Measurements from ENCODE around the gene AFMID.
"Not testable (repeated sequence)": the region's sequence is repeated elsewhere in the genome, so short reads cannot be mapped to it uniquely, and the experiment has no call there.

The AFMID gene

DNA sequence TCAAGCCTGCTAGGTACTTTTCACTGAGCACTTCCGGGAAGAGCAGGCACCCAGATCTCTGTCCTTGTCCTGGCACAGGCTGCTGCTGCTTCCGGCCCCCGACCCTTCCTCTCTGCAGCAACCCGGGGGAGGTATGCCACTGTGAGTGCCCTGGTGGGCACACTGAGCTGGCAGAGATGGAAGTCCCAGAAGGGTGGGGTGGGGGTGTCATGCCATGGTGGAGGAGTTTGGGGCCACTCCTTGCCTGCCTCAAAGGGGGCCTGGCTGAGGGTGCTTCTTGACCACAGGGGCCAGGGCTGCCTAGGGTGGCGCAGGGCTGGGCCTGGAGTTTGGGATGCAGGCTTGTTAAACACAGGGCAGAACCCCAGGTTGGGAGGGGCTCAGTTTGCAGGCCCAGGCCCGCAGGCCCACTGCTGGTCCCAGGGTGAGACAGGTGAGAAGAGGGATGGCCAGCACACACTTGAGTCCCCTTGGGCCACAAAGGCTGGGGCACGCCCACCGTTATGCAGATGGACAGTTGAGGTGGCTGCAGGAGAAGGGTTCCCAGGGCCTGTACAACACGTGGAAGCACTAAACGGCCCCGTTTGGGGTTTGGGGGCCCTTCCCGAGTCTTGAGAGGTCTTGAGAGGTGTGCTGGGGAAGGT, 53.0 kb downstream of the AFMID start:
- no peak for DNase-seq

GRCh38 chr17:78240839-78241238, 53.7 kb downstream of the AFMID start:
- no peak for DNase-seq

- DNase-seq = no peak
Measured at GRCh38 chr17:78241277-78242023, 54.3 kb downstream of the AFMID start.

- DNase-seq = no peak
Measured at GRCh38 chr17:78242024-78242742, 55.0 kb downstream of the AFMID start.

DNA sequence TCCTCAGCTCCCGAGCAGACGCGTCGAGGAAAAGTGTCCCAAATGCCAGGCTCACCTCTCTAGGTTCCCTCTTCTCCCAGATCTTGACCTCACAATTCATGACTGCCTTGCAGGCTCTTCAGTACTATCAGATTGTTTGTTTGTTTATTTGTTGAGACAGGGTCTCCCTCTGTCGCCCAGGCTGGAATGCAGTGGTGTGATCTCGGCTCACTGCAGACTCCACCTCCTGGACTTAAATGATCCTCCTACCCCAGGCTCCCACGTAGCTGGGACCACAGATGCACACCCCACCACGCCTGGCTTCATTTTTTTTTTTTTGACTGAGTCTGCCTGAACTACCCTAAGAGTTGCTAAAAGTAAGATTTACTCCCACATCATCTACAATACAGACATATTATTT, 60.1 kb downstream of the AFMID start:
- DNase-seq = no peak

DNA sequence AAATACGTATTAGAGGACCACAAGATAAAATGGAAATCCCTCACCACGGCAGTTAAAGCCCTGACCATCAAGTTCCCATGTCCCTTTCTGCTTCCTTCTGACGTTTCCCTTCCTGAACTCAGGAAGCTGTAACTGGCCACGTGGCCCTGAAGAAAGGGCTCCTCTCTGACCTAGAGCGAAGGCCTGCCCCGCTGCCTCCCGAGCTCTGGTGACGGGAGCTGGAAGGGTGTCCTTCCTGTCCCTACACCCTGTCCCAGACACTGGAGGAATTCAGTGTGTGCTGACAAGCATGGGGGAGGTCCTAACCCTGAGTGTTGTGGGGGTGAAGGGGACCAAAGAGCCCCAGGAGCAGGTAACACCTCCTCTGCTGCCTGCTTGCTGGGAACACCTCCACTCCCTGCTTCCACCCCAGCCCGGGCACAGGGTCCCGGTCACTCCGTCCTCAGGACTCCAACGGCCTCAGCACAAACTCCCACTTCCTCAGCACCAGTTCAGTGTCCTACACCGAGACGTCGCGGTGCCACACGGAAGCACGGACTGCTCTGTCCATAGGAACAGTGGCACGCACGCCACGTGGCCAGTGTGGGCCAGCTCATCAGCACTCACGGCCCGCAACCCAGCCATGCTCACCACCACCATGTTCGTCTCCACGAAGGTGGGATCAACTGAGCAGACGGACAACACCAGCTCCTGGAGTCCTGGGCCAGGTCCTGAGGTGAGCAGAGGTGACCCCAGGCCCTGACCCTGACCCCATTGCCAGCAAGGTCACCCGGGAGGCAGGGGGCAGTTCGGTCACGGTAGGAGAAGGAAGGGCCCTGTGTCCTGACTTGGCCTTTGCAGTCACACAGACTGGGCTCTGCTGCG, 61.1 kb downstream of the AFMID start:
- DNase-seq = no peak

DNA sequence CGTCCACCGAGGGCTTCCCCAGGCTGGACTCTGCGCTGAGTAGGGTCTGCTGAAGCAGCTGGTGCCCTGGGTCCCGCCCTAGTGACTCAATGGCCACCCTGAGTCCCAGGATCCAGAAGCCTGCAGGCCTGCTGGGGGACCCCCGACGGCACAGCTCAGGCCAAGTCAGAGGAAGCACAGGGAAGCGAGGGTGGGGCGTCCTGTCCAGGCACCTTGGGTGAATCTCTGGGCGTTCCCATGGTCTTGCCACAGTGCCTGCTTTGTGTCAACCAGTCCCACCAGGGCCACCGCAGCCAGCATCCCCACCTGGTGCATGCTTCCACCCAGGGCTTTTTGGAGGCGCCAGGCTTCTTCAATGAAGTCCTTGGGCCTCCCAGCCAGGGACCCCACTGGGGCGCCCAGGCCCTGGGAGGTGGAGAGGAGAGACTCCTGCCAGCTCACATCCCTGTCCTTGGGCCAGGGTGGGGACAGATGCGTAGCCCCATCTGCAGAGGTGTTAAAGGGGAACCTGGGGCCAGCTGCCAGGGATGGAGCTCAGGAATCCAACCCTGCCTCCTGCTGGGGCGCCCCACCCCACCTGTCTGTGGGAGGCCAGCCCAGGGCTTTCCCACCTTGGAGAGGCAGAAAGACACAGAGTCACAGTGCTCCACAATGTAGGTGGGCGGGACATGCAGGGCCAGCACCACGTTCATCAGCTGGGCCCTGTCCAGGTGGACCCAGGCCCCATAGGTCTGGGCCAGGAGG, 62.1 kb downstream of the AFMID start:
- no peak for DNase-seq

DNA sequence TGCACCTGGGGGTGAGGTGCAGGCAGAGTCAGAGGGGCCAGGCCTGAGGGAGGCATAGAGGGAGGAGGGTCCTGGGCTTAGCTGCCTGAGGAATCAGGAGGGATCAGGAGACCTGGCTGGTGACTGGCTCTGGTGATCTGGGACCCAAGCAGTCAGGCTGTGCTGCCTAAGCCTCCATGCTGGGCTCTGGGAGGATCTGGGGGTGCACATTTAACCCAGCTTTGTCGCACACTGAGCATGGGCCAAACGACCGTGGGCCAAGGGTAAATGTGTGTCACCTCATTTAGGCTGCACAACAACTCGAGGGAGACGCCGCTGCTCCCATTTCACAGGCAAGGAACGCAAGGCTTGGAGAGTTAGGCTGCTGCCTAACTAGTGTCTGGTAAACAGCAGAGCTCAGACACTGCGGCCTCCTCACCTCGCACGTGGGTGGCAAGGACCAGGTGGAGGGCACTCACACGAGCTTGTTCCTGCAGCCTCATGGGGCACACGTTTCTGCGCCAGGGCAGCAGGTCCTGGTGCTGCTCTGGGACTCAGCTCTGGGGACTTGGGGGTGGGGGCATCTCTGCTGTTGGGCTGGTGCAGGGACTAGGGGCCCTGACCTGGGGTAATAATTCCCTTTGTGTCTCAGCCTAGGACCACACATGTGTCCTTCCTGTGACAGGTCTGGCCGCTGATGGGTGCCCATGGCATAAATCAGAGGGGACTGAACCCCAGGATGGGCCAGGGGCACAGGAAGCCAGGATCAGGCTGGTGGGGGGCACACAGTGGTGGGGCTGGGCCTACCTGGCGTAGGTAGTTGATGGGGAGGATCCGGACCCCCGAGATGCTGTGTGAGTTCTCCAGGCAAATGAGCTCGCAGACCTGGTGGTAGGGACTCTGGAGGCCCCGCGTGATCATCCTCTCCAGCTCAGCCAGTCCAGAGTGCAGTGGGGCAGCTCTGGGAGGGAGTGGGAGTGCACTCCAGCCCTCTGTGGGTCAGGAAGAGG, 63.0 kb downstream of the AFMID start:
- no peak for DNase-seq

DNA sequence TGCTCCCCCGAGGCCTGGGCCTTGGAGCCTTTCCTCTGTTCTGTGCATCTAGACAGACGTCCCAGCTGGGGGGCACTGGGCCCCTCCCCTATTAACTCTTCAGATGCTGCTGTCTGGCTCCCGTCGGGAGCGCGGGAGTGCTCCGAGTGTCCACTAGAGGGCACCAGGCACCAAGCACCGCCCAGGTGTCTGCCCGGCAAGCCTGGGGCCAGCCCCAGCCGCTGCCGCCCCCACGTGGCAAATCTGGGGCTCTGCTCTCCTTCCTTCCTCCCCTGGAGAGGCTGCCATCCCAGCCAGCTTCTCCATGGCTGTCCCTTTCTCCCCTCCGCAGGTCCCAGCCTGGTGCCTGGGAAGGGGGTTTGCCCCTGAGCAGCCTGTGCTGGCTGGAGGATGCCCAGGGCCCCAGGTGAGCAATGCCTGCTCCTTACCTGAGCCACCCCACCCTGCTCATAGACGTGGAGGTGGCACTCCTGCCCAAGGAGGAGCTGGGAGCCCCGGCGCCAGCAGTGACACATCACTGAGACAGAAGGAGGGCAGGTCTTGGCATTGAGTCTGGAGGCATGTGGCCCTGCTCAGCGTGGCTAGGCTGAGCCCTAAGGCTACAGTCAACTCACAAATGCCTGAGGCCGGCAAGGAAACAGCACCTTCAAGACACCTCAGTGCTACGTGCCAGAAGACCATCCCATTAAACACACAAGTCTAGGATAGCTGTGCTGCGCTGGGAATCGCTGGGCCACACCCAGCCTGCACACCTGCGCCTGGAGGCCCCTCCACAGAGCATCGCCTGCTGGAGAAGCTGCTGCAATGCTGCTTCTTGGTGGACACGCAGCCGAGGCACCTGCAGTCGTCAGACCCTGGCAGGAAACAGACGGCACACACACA, 64.0 kb downstream of the AFMID start:
- peak; percentile 86 for DNase-seq

DNA sequence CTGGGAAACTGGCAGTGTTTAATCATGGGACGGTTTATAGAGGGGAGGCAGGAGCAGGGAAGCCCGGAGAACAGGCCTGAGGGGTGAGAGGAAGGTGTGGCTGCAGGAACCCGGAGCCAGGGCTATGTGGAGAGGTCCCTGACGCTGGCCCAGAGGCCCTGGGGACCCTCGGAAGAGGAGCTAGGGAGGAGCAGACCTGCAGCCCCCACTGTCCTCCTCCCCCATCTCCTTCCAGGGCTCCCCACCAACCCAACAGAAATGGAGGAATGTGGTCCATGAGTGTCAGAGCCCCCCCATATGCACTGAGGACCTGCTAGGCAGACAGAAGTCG, 64.6 kb downstream of the AFMID start:
- no peak for DNase-seq

DNA sequence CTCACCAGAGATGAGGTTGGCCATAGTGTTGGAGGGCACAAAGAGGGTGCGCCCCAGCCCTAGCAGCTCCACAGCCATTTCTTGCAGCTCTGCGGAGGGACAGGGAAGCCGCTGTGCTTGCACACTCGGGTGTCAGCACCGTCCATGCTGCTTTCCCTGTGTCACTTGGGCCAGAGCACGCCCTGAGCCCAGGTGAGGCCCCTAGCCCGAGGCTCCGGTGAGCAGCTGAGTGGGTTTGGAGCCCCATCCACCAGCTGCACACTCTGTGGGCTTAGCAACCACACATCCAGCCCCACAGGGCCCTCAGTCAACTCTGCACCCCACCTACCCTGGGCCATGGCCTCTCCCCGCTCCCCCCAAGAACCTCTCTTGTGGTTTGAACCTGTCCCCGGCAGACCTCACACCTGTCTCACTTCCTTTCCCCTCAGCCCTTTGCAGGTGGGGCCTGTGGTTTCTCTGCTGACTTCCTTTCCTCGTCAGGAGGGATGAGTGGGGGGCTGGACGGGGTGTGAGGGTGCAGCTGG, 65.0 kb downstream of the AFMID start:
- peak; percentile 40 for DNase-seq

DNA sequence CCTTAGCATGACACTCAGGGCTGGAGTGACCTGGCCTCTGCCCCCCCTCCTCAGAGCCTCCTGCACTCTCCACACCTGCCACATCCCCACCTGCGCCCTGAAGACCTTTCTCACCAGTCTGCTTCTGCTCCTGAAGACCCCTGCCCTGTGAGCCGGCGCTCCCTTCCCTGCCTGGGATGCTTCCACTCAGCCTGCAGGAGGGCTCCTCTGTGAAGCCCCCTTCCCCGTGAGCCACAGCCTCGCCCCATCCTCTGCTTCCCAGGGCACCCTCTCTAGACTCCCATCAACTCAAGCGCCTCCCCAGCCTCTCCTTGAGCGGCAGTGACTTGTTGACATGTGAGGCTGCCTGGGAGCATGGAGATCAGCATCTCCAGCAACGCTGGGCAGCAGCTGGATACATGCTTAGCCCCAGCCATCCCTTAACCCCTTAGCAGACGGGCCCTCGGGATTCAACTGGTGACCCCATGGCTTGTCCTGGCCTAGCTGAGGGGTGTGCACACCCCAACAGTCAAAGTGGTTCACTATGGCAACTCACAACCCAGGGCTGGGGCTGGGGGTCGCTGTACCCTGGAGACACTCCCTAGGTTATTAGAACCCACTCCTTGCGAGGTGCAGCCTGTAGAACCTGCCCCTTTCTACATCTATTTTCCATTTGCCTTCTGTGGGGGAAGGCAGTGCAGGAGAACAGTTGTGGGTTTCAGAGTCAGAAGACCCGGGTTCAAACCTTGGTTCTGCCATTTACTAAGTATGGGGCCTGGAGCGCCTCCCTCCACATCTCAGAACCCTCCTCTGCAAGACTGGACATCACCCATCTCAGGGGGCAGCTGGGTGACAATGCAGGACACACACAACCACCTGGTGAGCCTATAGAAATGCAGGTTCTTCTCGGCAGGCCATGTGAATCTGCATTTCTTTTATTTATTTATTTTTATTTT, 65.8 kb downstream of the AFMID start:
- no peak for DNase-seq

DNA sequence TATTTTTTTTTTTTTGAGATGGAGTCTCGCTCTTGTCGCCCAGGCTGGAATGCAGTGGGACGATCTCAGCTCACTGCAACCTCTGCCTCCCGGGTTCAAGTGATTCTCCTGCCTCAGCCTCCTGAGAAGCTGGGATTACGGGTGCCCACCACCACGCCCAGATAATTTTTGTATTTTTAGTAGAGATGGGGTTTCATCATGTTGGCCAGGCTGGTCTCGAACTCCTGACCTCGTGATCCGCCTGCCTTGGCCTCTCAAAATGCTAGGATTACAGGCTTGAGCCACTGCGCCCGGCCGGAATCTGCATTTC, 66.4 kb downstream of the AFMID start:
- DNase-seq = not testable (repeated sequence)

- peak; percentile 85 for DNase-seq
Measured at GRCh38 chr17:78253946-78254672, 66.9 kb downstream of the AFMID start.

- DNase-seq = no peak
Measured at GRCh38 chr17:78255029-78255656, 68.0 kb downstream of the AFMID start.

- DNase-seq = no peak
Measured at GRCh38 chr17:78255953-78256706, 69.0 kb downstream of the AFMID start.

Data from activated naive CD4-positive, alpha-beta T cell treated with anti-CD3 and anti-CD28 coated beads, Interleukin-2, amount 50 U/mL, for 16 hours (primary cell).